HG02588 (cell line): ENCODE data around the gene SLC9A2.

Experiments used
- ATAC-seq: cut with Tn5 transposase; IDR thresholded peaks from one replicate; pipeline ENCODE4 v1.9.1; 2021; ENCODE audit warnings: mild to moderate bottlenecking, moderate library complexity; ENCODE audit not compliant: unreplicated experiment

The SLC9A2 gene

GRCh38 chr2:102618452-102619413 is 620 bp upstream of the SLC9A2 start:
- ATAC-seq, result no peak

- no peak for ATAC-seq
Measured at GRCh38 chr2:102620332-102620731, 979 bp downstream of the SLC9A2 start.

GRCh38 chr2:102621630-102622029 is 2.3 kb downstream of the SLC9A2 start:
- ATAC-seq, result no peak

GRCh38 chr2:102622646-102623045 is 3.3 kb downstream of the SLC9A2 start:
- no peak for ATAC-seq

- ATAC-seq, result no peak
Measured at GRCh38 chr2:102630458-102630857, 11.1 kb downstream of the SLC9A2 start.

DNA sequence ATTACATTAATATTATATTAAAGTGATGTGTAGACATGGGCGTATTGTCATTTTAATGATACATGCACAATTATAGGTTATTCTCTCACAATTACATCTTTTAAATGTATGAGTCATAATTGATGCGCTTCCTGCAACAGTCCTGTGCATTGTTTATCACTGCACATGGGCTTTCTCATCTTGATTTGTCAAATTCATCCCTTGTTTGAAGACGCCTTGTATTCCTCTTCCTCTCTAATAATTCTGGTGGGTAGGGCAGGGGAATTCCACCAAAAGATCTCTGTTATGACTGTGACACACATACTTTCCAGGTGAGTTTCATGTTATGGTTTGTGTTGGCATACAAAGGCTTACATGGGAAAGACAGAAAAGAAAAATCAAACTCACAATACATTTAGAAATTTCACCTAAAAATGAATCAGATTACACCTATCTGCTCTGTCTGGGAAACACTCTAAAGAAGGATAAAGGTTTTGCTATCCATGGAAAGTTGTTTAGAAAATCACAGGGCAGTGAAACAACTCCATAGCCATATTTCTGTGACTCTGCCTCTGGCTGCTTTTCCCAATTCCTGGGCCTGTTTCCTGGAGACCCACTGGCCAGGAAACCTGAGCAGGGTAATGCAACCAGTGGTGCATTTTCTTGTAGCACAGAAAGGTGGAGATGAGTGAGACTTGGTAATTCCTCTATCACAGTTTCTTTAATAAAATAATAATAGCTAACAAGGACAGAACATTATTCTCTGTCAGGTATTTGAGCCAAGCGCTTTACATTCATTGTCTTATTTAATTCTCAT is 13.2 kb downstream of the SLC9A2 start:
- no peak for ATAC-seq

GRCh38 chr2:102634831-102635241 is 15.5 kb downstream of the SLC9A2 start:
- ATAC-seq, result no peak

GRCh38 chr2:102635317-102635716 is 16.0 kb downstream of the SLC9A2 start:
- ATAC-seq, result no peak

- ATAC-seq, result no peak
Measured at GRCh38 chr2:102636283-102636907, 17.0 kb downstream of the SLC9A2 start.

DNA sequence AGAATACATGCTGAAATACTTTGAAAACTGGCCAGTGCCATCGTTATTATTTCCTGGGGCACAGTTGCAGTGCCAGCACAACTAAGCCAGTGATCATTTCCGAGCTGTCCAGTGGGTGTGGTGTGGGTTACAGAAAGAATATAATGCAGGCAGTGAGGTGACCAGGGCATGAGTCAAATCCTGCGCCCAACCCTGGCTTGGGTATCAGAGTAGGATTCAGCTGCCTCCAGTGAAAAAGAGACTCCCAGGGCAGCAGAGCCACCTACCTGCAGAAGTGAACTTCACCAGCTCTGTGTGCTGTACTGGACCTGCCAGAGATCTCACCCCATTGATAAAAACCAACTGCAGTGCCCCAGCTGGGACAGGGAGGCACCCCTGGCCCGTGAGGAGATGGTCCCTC is 18.0 kb downstream of the SLC9A2 start:
- ATAC-seq, result no peak

- no peak for ATAC-seq
Measured at GRCh38 chr2:102639429-102639828, 20.1 kb downstream of the SLC9A2 start.

DNA sequence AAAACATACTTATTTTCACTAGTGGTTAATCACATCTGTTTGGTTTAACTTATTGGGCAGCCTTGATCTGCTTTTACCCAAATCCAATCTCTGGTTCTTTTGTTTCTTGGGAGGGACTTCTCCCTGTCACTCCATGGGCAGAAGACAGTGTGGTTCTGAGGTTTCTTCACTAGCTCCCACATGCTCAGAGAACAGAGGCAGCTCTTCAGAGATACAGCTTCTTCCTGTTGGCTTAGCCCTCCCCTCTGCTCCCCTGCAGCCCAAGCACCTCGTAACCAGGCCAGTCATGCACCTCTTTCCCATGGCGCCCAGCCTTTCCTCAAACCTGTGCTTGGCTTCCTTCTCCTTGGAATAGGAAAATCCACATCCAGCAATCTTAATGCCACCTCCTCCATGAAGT is 32.8 kb downstream of the SLC9A2 start:
- ATAC-seq, result no peak

DNA sequence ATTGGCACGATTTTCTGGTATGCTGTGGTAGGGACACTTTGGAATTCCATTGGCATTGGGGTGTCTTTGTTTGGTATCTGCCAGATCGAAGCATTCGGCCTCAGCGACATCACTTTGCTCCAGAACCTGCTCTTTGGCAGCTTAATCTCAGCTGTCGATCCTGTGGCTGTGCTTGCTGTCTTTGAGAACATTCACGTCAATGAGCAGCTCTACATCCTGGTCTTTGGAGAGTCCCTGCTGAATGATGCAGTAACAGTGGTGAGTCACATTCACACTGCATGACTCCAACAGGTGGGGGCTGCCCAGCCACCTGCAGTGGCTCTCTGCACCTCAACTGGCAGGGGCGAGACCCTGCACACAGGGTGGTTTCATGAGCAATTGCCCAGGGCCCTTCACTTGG is 38.4 kb downstream of the SLC9A2 start:
- no peak for ATAC-seq

GRCh38 chr2:102660070-102660469 is 40.7 kb downstream of the SLC9A2 start:
- ATAC-seq, result no peak

DNA sequence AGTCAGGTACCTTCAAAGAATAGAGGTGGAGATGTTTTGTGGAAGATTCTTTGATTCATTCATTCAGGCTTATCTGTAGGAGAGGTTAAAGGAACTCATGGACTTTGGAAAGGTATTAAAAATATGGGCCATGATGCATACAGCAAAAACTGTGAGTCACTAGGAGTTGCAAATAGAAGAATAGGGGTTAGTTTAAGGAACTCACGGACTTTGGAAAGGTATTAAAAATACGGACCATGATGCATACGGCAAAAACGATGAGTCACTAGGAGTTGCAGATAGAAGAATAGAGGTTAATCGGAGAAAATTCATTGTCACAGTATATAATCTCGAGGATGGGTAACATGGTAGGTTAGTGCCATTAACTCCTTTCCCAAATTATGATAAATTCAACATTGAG is 41.2 kb downstream of the SLC9A2 start:
- ATAC-seq, result no peak

DNA sequence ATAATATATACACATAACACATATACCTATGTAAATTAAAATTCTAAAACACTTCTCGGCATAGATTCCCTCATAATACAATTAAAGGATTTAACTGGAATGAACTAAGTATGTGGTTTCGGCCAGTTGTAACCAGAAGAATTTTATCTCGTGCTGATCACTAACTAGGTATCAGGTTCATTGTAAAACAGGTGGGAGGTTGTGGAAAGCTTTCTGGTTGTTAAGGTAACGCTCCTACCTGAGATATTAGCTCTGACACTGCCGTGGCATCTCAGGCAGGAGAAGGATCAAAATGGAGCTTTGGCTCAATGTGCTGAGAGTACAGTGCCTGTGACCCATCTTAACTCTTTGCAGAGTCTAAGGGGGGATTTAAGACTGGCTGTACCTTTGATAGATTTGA is 42.5 kb downstream of the SLC9A2 start:
- no peak for ATAC-seq

DNA sequence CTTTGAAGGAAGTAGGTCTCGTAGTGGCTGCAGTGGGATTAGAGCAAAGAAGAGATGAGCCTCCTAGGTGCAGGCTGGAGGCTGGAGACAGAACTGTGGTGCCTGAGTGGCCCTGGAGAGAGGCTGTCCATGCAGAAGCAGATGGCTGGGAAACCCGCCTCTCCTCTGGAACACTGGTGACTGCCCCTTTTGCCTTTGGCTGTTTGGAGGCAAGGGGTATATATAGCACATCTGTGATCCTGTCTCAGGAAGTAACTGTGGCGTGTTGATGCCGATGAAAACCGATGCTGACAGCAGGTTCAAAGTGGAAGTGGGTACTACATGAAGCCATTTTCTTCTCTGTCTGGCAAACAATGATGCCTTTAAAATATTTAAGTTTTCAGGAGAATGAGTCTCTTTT is 43.5 kb downstream of the SLC9A2 start:
- no peak for ATAC-seq

DNA sequence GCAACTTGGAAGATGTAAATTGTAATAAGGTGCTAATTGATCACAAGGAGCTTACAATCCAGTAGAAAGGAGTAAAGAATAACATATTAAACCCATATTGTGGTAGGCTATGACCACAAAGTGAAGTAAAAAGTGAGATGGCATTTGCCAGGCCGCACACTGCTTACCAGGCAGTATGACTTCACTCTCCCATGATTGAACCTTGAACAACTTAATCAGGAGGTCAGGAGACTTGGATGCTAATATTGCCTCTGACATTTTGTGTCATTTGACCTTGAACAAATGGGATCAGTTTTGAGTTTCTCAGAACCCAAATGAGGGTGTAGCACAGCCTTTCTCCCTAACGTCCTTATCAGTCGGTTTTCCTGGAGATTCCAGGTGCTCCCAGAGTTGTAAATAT is 44.0 kb downstream of the SLC9A2 start:
- ATAC-seq, result no peak

DNA sequence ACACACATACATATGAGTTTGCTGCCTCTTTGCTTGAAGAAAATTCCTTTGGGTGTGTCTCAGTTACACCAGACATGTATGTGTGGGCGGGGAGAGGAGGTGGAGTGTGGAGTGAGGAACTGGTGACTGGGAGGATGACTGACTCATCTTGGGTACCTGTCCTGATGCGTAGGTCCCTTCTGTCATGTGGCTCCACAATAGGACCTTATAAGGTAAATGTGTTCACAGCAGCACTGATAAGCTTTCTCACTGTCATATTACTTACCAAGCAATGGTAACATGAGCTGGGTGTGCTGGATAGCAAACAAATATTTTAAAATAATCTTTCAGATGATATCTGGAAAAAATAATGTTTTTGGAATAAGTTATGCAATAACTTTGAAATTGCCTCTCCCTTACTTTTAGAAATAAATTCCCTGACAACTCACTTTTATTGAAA is 45.1 kb downstream of the SLC9A2 start:
- ATAC-seq, result peak; percentile 47

DNA sequence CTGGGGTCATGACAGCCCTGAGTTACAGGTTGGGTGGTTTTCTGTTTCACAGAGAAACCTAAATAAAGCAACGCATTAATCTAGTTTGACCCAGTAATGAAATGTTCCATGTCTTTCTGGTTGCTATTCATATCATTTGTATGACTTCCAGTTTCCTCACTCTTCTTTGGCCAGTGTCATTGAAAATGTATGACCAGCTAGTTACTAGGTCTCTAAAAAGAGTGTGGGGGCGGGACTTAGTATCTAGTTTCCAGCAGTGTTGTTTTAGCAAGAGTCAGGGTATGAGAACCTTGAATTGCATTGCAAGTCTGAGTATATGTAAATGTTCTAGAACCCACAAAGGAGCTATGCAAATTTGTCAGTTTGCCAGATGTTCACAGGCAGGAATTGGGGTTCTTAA is 47.7 kb downstream of the SLC9A2 start:
- ATAC-seq, result no peak

DNA sequence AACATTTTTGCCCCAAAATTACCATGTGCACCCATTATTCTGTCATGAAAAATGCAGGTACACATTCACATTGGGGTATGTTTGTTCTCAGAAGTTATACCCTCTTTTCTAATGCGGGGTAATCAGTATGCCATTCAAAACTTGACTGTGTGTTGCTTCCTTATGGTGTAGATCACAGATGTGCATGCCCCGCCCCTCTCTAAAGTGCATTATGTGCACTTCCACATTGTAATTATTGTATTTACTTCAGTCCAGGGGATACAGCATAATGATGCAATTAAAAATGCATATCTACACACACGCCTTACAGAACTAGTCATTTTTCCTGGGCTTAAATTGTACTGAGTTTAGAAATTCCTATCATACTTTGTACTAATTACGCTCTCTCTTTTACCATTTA is 48.8 kb downstream of the SLC9A2 start:
- ATAC-seq, result no peak
